T-helper 2 cell treated with Interferon-gamma antibody and Interleukin-4, amounts not matched to agents 5 μg/mL and 100 μg/mL, for 36 hours (primary cell): ENCODE measurements around the gene LCE2A.

Experiments
- DNase-seq: peaks from one replicate; pipeline ENCODE4 v3.0.0; 2021; ENCODE audit warnings: low spot score
- H3K27ac Mint-ChIP-seq: one replicate; pipeline ENCODE4 v1.8.0; 2021; ENCODE audit warnings: mild to moderate bottlenecking, mixed read lengths
- H3K27me3 Mint-ChIP-seq: one replicate; pipeline ENCODE4 v1.8.0; 2021; ENCODE audit warnings: low read depth, mixed read lengths
- H3K36me3 Mint-ChIP-seq: one replicate; pipeline ENCODE4 v1.8.0; 2021; ENCODE audit warnings: low read depth, mixed read lengths
- H3K4me1 Mint-ChIP-seq: one replicate; pipeline ENCODE4 v1.8.0; 2021; ENCODE audit warnings: low read depth, mixed read lengths
- H3K4me3 Mint-ChIP-seq: one replicate; pipeline ENCODE4 v1.8.0; 2022; ENCODE audit warnings: mild to moderate bottlenecking, moderate library complexity, mixed read lengths
- H3K9me3 Mint-ChIP-seq: one replicate; pipeline ENCODE4 v1.8.0; 2021; ENCODE audit warnings: mixed read lengths

LCE2A gene

DNA sequence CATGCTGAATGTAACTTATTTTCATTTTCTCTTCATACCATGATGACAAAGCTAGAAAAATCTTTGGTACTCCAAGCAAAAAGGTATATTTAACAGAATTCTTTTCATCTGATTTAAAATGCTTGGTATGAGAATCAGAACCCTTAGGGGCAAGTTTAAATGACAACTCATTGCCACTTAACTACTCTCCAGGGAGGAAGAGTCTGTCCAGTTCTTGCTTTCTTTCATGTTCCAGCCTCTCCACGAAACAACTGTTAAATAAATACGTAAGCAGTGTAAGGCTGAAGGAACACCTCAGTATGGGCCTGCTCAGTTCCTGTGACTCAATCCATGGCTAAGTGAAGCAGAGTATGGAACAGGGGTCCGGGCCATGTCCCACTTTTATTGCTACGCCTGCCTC lies 1.6 kb downstream of the LCE2A start:
- H3K27ac Mint-ChIP-seq, result no peak overlapping the region
- no peaks in the 10 kb centered on the region for H3K9me3 Mint-ChIP-seq
- peaks cover 8% of the 10 kb centered on the region for H3K27me3 Mint-ChIP-seq
- H3K4me3 Mint-ChIP-seq, result no peak overlapping the region
- DNase-seq, result no peak
- no peaks in the 10 kb centered on the region for H3K4me1 Mint-ChIP-seq
- H3K36me3 Mint-ChIP-seq, result no peaks in the 10 kb centered on the region

DNA sequence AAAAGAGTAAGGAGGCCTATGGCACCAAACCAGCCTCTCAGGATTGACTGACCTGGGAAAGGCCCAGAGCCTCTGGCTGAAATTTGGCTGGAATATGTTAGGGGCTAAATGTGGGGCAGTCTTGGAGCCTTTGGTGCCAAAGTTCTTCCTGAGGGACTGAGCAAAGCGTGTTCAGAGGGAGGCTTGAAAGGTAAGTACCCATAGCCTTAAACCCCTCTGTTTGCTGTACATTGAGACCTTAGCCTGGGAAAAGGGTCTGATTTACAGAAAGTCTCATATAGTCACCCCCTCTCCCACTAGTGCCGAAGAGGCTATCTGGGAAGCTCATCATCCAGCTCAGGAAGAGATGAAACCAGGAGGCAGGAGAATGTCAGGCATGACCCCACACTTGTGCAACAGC lies 9.7 kb downstream of the LCE2A start, which contains the start of gene LCE4A:
Gene LCE4A, plus strand, starts transcription at position 301 of the 400 bp plus-strand sequence. CDS start 916 bp downstream, outside the sequence.
- Mint-ChIP-seq H3K27me3 (peaks cover 19% of the 10 kb centered on the region), H3K27ac (no peak within 1 kb of the TSS), H3K4me1 (no peaks in the 10 kb centered on the region), H3K36me3 (no peaks in the 10 kb centered on the region), H3K9me3 (no peaks in the 10 kb centered on the region), H3K4me3 (no peak within 1 kb of the TSS)
- no peak for DNase-seq

DNA sequence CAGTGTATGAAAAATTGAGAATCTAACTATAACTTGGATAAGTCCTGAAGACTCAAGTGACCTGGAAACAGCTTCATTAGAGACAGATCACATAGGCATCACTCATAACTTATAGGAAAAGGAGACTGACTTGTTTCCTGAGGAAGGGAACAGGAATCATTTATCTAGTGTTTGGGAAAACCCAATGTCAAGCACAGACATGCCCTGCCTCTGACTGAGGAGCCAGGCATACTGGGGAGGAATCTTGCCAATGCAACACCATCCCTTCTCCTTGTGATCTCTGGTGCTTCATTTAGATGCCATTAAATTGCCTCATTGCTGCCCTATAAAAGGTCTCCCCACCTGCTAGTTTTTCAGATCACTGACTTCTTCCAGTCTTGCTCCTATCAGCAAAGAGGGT lies 20.1 kb downstream of the LCE2A start:
- Mint-ChIP-seq H3K4me3 (no peak overlapping the region), H3K36me3 (no peaks in the 10 kb centered on the region), H3K27ac (no peak overlapping the region), H3K27me3 (no peaks in the 10 kb centered on the region), H3K4me1 (no peaks in the 10 kb centered on the region), H3K9me3 (no peaks in the 10 kb centered on the region)
- DNase-seq, result no peak

DNA sequence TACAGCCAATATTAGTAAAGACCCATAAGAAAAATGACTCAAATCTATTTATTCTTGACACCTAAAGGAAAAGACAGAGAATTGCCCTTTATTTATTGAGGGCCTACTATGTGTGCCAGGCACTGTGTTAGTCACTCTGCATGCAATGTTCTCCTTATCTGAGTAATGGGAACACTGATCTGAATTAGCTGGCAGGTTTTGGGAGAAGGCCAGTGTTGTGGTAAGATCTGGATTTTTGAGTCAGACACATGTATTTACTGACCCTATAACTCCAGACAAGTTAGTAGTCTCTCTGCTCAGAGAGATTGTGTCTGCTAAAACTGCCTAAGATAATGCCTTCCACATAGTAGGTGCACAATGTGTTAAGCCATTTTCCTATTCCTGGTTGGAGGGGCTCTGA lies 27.1 kb downstream of the LCE2A start:
- Mint-ChIP-seq H3K27ac (no peak overlapping the region), H3K4me3 (no peak overlapping the region), H3K27me3 (peaks cover 2% of the 10 kb centered on the region), H3K4me1 (no peaks in the 10 kb centered on the region), H3K36me3 (no peaks in the 10 kb centered on the region), H3K9me3 (no peaks in the 10 kb centered on the region)
- DNase-seq, result no peak

DNA sequence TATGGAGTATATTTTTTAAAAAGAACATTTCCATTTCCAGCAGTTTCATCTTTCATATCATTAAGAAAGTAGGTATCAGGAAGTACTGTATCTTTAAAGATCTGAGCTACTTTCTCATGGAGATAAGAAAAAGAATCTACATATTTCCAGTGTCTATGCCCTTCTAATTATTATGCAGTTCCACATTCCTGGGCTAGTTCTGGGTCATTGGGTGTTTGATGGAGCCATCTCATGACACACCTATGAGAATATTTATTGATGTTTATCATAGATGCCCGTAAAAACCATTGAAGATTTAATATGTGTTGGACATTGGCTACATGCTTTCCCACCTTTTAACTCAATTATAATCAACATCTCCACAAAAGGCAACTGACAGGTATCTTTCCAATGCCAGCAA lies 30.8 kb downstream of the LCE2A start:
- no peak overlapping the region for H3K4me3 Mint-ChIP-seq
- no peak overlapping the region for H3K27ac Mint-ChIP-seq
- H3K4me1 Mint-ChIP-seq, result no peaks in the 10 kb centered on the region
- H3K36me3 Mint-ChIP-seq, result no peaks in the 10 kb centered on the region
- peaks cover 2% of the 10 kb centered on the region for H3K27me3 Mint-ChIP-seq
- DNase-seq, result no peak
- H3K9me3 Mint-ChIP-seq, result no peaks in the 10 kb centered on the region

DNA sequence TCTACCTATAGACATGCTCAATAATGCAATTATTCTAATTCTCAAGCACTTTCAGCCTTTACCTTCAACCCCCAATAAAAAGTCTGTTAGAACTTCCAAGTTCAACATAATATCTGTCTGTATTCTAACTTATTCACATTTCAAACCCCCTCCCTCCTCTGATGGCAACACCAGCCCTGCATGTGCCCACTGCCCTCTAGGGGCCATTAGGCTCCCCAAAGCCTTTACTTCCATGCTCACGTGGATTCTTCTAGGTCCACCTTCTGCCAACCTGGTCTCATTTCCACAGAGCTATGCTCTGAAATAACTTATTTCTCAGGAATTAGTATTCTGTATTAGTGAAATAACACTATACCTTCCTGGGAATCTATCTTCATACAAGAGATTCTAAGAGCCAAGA lies 37.5 kb downstream of the LCE2A start:
- Mint-ChIP-seq H3K4me1 (no peaks in the 10 kb centered on the region), H3K36me3 (no peaks in the 10 kb centered on the region), H3K27ac (no peak overlapping the region), H3K9me3 (no peaks in the 10 kb centered on the region), H3K4me3 (no peak overlapping the region), H3K27me3 (peaks cover 2% of the 10 kb centered on the region)
- no peak for DNase-seq

DNA sequence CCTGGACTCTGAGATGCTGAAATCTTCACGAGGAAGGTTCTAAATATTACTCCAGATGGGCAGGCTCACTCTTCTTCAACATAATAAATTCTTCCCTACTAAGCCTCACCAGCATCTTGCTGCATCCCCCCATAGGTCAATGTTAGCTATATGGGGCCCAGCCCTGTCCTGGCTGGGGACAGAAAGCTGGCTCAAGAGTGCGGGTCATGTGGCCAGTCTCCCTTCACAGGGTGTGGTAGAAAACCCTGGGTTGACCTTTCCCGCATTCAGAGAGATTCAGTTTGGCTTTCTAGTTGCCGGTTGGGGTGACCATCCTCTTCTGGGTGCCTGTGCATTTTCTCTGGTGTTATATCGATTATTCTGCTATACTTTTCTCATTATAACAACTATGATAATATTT lies 39.9 kb downstream of the LCE2A start:
- Mint-ChIP-seq H3K9me3 (no peaks in the 10 kb centered on the region), H3K4me3 (no peak overlapping the region), H3K27me3 (peaks cover 2% of the 10 kb centered on the region), H3K4me1 (no peaks in the 10 kb centered on the region), H3K27ac (no peak overlapping the region), H3K36me3 (no peaks in the 10 kb centered on the region)
- no peak for DNase-seq

DNA sequence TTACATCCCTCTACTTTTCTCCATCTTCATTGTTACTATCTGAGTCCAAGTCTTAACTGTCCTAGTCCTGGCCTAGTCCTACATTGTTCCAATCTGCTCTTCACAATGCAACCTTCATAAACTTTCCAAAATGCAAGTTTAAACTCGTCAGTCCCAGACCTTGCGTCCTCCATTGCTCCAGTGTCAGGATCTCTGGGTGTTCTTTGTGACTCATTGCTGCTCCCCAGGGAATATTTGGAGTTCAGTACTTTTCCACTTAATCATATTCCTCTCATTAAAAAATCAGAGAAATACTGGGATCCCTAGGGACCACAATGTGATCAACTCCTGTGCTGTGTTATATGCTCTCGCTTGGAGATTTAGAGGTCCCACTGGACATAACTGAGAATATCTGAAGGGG lies 41.7 kb downstream of the LCE2A start:
- Mint-ChIP-seq H3K27me3 (peaks cover 2% of the 10 kb centered on the region), H3K4me1 (no peaks in the 10 kb centered on the region), H3K4me3 (no peak overlapping the region), H3K9me3 (no peaks in the 10 kb centered on the region), H3K36me3 (no peaks in the 10 kb centered on the region), H3K27ac (no peak overlapping the region)
- no peak for DNase-seq

DNA sequence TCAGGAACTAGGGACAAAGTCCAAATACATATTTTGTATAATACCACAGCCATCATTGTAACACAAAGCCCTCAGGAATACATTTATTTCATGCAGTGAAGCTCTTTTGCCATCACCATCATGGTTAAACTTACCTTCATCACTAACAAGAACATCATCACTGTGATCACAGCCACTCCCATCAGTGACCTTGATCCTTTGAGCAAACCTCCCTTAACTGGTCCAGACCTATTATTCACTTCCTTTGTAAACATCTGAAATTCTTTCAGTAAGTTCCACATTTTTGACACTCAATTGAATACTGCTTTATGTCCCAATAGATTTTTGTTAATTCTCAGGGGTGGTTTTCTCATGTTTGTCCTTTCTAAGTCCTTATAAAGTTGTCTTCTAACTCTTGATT lies 43.5 kb downstream of the LCE2A start:
- peaks cover 2% of the 10 kb centered on the region for H3K27me3 Mint-ChIP-seq

DNA sequence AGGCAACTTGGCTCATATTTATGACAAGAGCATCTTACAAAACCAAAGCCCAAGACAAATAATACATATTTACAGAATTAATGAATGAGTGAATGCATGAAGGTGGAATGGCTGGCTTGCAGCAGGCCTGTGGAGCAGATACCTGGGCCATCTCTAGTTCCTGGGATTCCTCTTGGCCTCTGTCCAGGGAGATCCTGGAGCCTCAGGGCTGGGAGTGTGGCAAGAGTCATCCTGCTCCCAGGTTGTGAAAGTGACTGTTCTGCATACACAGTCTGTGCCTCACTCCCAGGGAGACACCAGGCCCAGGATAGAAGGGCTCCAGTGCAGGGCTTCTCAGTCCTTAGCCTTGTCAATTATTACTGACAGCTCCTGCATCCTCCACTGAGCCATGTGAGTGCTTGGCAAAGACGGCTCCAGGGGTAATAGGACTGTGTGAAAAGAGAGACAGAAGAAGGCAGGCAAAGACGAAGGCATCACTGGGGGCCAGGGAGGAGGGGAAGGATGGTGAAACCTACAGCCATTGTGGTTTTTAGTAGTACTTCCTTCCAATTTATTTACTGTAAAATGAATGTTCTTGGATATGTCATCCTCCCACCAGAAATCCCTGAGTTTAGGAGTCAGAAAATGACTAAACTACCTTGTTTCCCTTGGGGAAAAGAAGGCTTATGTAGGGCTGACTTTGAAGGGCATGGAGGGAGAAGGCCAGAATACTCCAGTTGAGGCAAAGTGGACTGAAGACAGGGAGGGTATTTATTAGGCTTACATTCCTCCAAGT lies 45.4 kb downstream of the LCE2A start:
- DNase-seq, result no peak
- Mint-ChIP-seq H3K27me3 (no peaks in the 10 kb centered on the region), H3K4me3 (no peak overlapping the region), H3K36me3 (no peaks in the 10 kb centered on the region), H3K4me1 (no peaks in the 10 kb centered on the region), H3K27ac (no peak overlapping the region), H3K9me3 (no peaks in the 10 kb centered on the region)

More for the DNA sequence above, 43.5 kb downstream of the LCE2A start:
- H3K36me3 Mint-ChIP-seq, result no peaks in the 10 kb centered on the region
- DNase-seq, result no peak
- no peak overlapping the region for H3K4me3 Mint-ChIP-seq
- H3K9me3 Mint-ChIP-seq, result no peaks in the 10 kb centered on the region
- no peaks in the 10 kb centered on the region for H3K4me1 Mint-ChIP-seq
- no peak overlapping the region for H3K27ac Mint-ChIP-seq

DNA sequence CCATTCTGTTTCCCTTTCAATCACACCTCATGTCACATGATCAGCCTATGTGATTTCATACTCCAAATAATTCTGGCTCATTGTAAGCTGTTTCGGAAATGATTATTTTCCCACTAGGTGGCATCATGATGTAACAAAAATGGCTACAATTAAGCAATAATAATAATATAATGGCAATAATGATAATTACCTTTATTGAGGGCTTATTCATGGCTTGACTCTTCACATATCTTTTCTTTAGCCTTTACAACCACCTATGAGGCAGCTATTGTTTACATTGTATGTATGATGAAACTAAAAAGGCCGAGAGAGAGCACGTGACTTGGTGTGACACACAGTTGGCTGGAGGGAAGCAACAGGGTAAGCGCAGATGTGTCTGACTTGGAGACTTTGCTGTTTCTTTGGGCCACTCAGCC lies 47.2 kb downstream of the LCE2A start:
- H3K4me1 Mint-ChIP-seq, result no peaks in the 10 kb centered on the region
- H3K36me3 Mint-ChIP-seq, result no peaks in the 10 kb centered on the region
- H3K9me3 Mint-ChIP-seq, result no peaks in the 10 kb centered on the region
- H3K4me3 Mint-ChIP-seq, result no peak overlapping the region
- no peaks in the 10 kb centered on the region for H3K27me3 Mint-ChIP-seq
- no peak for DNase-seq
- no peak overlapping the region for H3K27ac Mint-ChIP-seq

DNA sequence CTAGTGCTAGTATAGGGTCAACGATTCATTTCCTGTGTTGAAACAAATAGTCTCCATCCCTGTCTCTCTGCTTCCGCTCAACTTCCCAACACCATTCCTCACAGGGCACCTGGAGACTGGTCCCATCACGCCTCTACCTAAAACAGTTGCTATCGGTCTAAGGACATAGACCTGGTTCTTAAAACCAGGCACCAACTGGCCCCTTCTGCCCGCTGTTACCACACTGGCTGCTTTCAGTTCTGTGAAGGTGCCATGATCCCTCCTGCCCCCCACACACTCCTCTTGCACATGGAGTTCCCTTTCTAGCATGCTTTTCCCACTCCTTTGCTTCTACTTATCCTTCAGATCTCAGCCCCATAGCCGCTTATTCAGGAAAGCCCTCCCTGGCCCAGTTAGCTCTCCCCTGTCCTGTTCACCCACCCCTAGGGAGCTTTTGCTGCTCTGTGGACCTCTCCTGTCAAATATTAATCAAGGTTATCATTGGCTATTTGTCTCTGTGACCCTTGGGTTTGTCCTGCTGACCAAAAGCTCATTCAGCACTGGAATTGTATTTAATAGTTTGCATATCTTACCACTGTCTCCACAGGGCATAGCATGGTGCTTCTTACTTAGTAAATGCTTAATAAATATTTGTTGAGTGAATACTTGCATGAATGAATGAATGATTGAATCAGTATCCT lies 47.8 kb downstream of the LCE2A start:
- H3K9me3 Mint-ChIP-seq, result no peaks in the 10 kb centered on the region
- H3K36me3 Mint-ChIP-seq, result no peaks in the 10 kb centered on the region
- no peak overlapping the region for H3K27ac Mint-ChIP-seq
- no peak for DNase-seq
- H3K4me1 Mint-ChIP-seq, result no peaks in the 10 kb centered on the region
- H3K4me3 Mint-ChIP-seq, result no peak overlapping the region
- peaks cover 6% of the 10 kb centered on the region for H3K27me3 Mint-ChIP-seq

DNA sequence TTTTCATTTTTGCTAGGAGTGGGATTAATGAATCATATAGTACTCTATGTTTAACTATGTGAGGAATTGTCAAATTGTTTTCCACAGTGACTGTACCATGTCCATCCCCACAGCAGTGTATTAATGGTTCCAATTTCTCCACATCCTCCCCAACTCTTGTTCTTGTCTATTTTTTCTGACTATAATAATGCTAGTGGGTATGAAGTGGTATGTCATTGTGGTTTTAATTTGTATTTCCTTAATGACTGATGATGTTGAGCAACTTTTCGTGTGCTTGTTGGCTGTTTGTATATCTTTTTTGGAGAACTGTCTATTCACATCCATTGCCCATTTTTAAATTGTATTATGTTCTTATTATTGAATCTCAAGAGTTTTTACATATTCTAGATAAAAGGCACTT lies 49.7 kb downstream of the LCE2A start:
- DNase-seq, result no peak
- Mint-ChIP-seq H3K4me3 (no peak overlapping the region), H3K36me3 (no peaks in the 10 kb centered on the region), H3K4me1 (no peaks in the 10 kb centered on the region), H3K27me3 (peaks cover 11% of the 10 kb centered on the region), H3K27ac (no peak overlapping the region), H3K9me3 (no peaks in the 10 kb centered on the region)
